Measurements from ENCODE around the gene ATAD3B.

The ATAD3B gene

GRCh38 chr1:1538334-1538733, 66.8 kb downstream of the ATAD3B start:
- no peak overlapping the region for H3K4me2 ChIP-seq

GRCh38 chr1:1538989-1539309, 67.4 kb downstream of the ATAD3B start:
- Histone ChIP-seq H3K4me1 (ENCODE audit: low read depth, poor library complexity, severe bottlenecking) (no peaks in the 10 kb centered on the region), H3K79me2 (ENCODE audit: insufficient read depth, low read depth) (no peaks in the 10 kb centered on the region), H3K36me3 (ENCODE audit: insufficient read depth) (no peaks in the 10 kb centered on the region), H3K9ac (no peak overlapping the region), H4K20me1 (ENCODE audit: insufficient read depth) (no peaks in the 10 kb centered on the region), H2AFZ (ENCODE audit: low read depth) (no peak overlapping the region), H3K27me3 (ENCODE audit: insufficient read depth, low read depth) (no peaks in the 10 kb centered on the region), H3K27ac (no peak overlapping the region), H3K4me2 (no peak overlapping the region), H3K4me3 (IDR thresholded peaks at IDR 0.05; ENCODE audit: insufficient read depth, low read depth, low read length) (no peak overlapping the region)
- no peak for TF ChIP-seq CTCF (conservative IDR thresholded peaks at IDR 0.05; ENCODE audit: low read depth, low read length)

More at GRCh38 chr1:1538334-1538733, 66.8 kb downstream of the ATAD3B start:
- Histone ChIP-seq H2AFZ (ENCODE audit: low read depth) (no peak overlapping the region), H3K36me3 (ENCODE audit: insufficient read depth) (no peaks in the 10 kb centered on the region), H3K79me2 (ENCODE audit: insufficient read depth, low read depth) (no peaks in the 10 kb centered on the region), H3K4me1 (ENCODE audit: low read depth, poor library complexity, severe bottlenecking) (no peaks in the 10 kb centered on the region), H3K27ac (no peak overlapping the region), H3K9ac (no peak overlapping the region), H3K27me3 (ENCODE audit: insufficient read depth, low read depth) (no peaks in the 10 kb centered on the region), H3K4me3 (IDR thresholded peaks at IDR 0.05; ENCODE audit: insufficient read depth, low read depth, low read length) (no peak overlapping the region), H4K20me1 (ENCODE audit: insufficient read depth) (no peaks in the 10 kb centered on the region)
- no peak for TF ChIP-seq CTCF (conservative IDR thresholded peaks at IDR 0.05; ENCODE audit: low read depth, low read length)

- H3K79me2 ChIP-seq (ENCODE audit: insufficient read depth, low read depth), result no peaks in the 10 kb centered on the region
- H2AFZ ChIP-seq (ENCODE audit: low read depth), result no peak overlapping the region
- no peaks in the 10 kb centered on the region for H3K36me3 ChIP-seq (ENCODE audit: insufficient read depth)
- H4K20me1 ChIP-seq (ENCODE audit: insufficient read depth), result no peaks in the 10 kb centered on the region
- H3K4me2 ChIP-seq, result no peak overlapping the region
- no peak overlapping the region for H3K9ac ChIP-seq
- H3K27ac ChIP-seq, result no peak overlapping the region
- no peaks in the 10 kb centered on the region for H3K27me3 ChIP-seq (ENCODE audit: insufficient read depth, low read depth)
- TF ChIP-seq CTCF (conservative IDR thresholded peaks at IDR 0.05; ENCODE audit: low read depth, low read length), result no peak
- H3K4me1 ChIP-seq (ENCODE audit: low read depth, poor library complexity, severe bottlenecking), result no peaks in the 10 kb centered on the region
- no peak overlapping the region for H3K4me3 ChIP-seq (IDR thresholded peaks at IDR 0.05; ENCODE audit: insufficient read depth, low read depth, low read length)
Measured at GRCh38 chr1:1539310-1540089, 67.9 kb downstream of the ATAD3B start.

GRCh38 chr1:1540090-1540817, 68.7 kb downstream of the ATAD3B start, which contains the start of gene TMEM240:
TSS of gene TMEM240 (minus strand) at chr1:1540624. CDS start at chr1:1540346, 278 bp downstream.
- Histone ChIP-seq H3K36me3 (ENCODE audit: insufficient read depth) (no peaks in the 10 kb centered on the region), H3K4me1 (ENCODE audit: low read depth, poor library complexity, severe bottlenecking) (no peaks in the 10 kb centered on the region), H3K79me2 (ENCODE audit: insufficient read depth, low read depth) (no peaks in the 10 kb centered on the region), H3K4me2 (no peak within 1 kb of the TSS), H2AFZ (ENCODE audit: low read depth) (no peak within 1 kb of the TSS), H3K4me3 (IDR thresholded peaks at IDR 0.05; ENCODE audit: insufficient read depth, low read depth, low read length) (no peak within 1 kb of the TSS), H4K20me1 (ENCODE audit: insufficient read depth) (no peaks in the 10 kb centered on the region), H3K27ac (no peak within 1 kb of the TSS), H3K27me3 (ENCODE audit: insufficient read depth, low read depth) (no peaks in the 10 kb centered on the region), H3K9ac (no peak within 1 kb of the TSS)
- TF ChIP-seq CTCF (conservative IDR thresholded peaks at IDR 0.05; ENCODE audit: low read depth, low read length), result no peak
